Subcutaneous abdominal adipose tissue (tissue), 5 donors: ENCODE measurements around the gene PPP6R3.
"Not testable (repeated sequence)": the region's sequence is repeated elsewhere in the genome, so short reads cannot be mapped to it uniquely, and the experiment has no call there.

ENCODE experiments used
- H3K27ac ChIP-seq: one replicate; pipeline ENCODE4 v1.7.0; 2013; ENCODE audit warnings: low read depth, mild to moderate bottlenecking, inconsistent platforms, low read length, moderate library complexity
- H3K27me3 ChIP-seq, 5 donors: one replicate each; pipeline ENCODE4 v1.7.0; 2013; ENCODE audit warnings: low read length in 5 of 5, inconsistent platforms in 1 of 5; ENCODE audit not compliant: control insufficient read depth in 5 of 5, insufficient read depth in 4 of 5
- H3K36me3 ChIP-seq, 5 donors: one replicate each; pipeline ENCODE4 v1.7.0; 2013; ENCODE audit warnings: low read length in 5 of 5; ENCODE audit not compliant: control insufficient read depth in 5 of 5, insufficient read depth in 5 of 5
- H3K4me1 ChIP-seq, 5 donors: one replicate each; pipeline ENCODE4 v1.7.0; 2013; ENCODE audit warnings: low read length in 5 of 5, mild to moderate bottlenecking in 3 of 5, moderate library complexity in 1 of 5; ENCODE audit not compliant: control insufficient read depth in 5 of 5, insufficient read depth in 5 of 5
- H3K4me3 ChIP-seq, 5 donors: one replicate each; pipeline ENCODE4 v1.7.0; 2013; ENCODE audit warnings: low read length in 5 of 5, low read depth in 1 of 5
- H3K9ac ChIP-seq, 5 donors: one replicate each; pipeline ENCODE4 v1.7.0; 2013; ENCODE audit warnings: low read length in 5 of 5, mild to moderate bottlenecking in 4 of 5, moderate library complexity in 3 of 5
- H3K9me3 ChIP-seq, 5 donors: one replicate each; pipeline ENCODE4 v1.7.0; 2013; ENCODE audit warnings: low read length in 5 of 5; ENCODE audit not compliant: control insufficient read depth in 5 of 5
- donor health status: healthy.
- donor health status: healthy.
- donor health status: healthy.
- donor health status: healthy.
- donor health status: healthy.

PPP6R3 gene

DNA sequence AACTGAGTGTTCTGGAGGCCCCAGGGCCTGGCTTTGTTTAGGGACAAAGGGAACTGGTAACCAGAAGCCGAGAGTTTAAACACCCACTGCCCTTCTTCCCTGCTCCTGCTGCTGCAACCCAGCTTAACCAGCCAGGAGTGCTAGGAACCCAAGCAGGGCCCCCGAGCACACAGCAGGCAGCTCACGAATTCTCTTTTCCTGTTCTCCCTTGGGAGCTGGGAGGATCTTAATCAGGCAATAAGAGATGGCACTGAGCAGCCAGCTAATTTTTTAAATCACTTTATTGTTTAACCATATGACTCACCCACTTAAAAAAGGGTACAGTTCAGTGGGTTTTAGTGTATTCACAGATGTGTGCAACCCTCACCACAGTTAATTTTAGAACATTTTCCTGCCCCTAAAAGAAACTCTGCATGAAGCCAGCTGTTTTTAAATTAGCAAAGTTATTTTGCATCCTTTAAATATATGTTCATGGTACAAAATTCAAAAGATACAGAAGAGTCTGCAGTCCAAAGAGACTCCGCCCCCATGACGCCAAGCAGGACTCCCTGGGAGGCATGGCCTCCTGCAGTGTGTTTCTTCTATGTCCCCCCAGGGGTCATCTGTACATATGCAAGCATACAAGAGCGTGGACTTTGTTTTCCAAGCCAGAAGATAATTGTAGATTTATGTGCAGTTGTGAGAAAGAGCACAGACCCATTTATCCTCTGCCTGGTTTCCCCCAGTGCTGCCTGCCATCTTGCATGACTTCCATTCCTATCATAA is 18.9 kb upstream of the PPP6R3 start:
- peaks cover 3 to 24% (median 19%) of the 10 kb centered on the region in 5 donors for H3K4me1 ChIP-seq
- peaks cover 0 to 77% (median 72%) of the 10 kb centered on the region in 5 donors for H3K36me3 ChIP-seq
- no peaks in the 10 kb centered on the region for H3K27me3 ChIP-seq
- no peak overlapping the region for H3K9ac ChIP-seq
- H3K9me3 ChIP-seq, result no peaks in the 10 kb centered on the region
- H3K4me3 ChIP-seq, result no peak overlapping the region
- no peak overlapping the region for H3K27ac ChIP-seq

DNA sequence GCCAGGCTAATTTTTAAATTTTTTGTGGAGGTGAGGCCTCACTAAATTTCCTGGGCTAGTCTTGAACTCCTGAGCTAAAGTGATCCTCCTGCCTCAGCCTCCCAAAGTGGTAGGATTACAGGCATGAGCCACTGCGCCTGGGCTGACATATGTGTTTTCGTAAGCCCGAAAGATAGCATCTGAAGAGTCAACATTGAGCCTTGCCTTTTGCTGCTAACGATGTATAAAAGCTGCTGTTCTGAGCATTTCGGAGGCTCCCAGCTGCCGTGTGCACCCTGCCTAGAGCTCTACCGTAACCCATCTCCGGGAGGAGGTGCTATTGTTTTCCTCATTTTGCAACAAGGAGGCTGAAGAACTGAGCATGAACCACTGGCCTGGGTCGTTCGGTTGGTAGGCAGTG is 18.1 kb upstream of the PPP6R3 start:
- no peak overlapping the region for H3K4me3 ChIP-seq
- peaks cover 0 to 18% (median 11%) of the 10 kb centered on the region in 5 donors for H3K4me1 ChIP-seq
- H3K27me3 ChIP-seq, result no peaks in the 10 kb centered on the region
- H3K9me3 ChIP-seq, result no peaks in the 10 kb centered on the region
- peaks cover 0 to 75% (median 72%) of the 10 kb centered on the region in 5 donors for H3K36me3 ChIP-seq
- no peak overlapping the region for H3K27ac ChIP-seq
- H3K9ac ChIP-seq, result no peak overlapping the region

DNA sequence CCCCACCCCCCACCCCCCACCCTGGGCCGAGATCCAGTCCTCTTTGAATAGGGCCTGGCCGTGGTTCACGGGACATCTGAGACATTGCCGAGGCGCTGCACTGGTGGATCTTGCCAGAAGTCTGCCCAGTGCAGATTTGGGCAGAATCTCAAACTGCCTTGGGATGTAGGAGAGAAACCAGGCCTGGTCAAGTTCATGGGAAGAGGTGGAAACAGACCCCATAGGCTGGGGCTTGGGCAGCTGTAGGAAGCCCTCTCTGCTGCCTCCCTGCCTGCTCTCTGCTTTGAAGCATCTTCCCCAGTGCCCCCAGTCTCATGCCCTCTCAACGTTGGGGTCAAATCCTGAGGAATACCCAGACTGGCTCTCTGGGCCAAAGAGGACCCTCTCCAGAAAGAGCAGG is 16.0 kb upstream of the PPP6R3 start:
- no peaks in the 10 kb centered on the region for H3K27me3 ChIP-seq
- no peak overlapping the region for H3K9ac ChIP-seq
- H3K4me3 ChIP-seq, result no peak overlapping the region
- no peaks in the 10 kb centered on the region for H3K9me3 ChIP-seq
- H3K4me1 ChIP-seq, result peaks cover 0 to 8% (median 0%) of the 10 kb centered on the region in 5 donors
- H3K36me3 ChIP-seq, result peaks cover 0 to 74% (median 68%) of the 10 kb centered on the region in 5 donors
- H3K27ac ChIP-seq, result no peak overlapping the region

DNA sequence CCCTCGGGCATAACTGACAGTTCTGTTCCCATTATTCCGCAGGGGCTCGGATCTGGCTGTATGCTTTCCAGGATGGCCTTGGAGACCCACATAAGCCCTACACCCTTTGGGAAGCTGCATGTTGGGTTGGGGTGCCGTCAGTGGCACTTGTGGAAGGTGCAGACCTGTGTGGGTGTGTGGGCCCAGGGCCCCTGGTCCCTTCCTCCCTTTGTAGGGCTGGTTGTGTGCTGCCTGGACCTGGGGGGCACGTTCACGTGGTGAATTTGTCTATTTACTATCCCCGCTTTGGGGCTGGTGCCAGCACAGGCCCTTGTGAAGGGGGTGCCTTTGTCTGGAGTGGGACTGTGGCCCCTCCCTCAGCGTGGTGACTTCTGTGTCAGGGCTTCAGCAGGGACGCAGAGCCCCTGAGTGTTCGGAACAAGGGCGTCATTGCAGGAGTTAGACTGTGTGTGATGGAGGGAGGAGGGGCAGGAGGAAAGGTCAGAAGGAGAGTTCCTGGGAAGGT is 15.0 kb upstream of the PPP6R3 start:
- no peaks in the 10 kb centered on the region for H3K9me3 ChIP-seq
- no peak overlapping the region for H3K4me3 ChIP-seq
- H3K4me1 ChIP-seq, result peaks cover 0 to 8% (median 0%) of the 10 kb centered on the region in 5 donors
- H3K27ac ChIP-seq, result no peak overlapping the region
- H3K9ac ChIP-seq, result no peak overlapping the region
- peaks cover 0 to 72% (median 65%) of the 10 kb centered on the region in 5 donors for H3K36me3 ChIP-seq
- no peaks in the 10 kb centered on the region for H3K27me3 ChIP-seq

DNA sequence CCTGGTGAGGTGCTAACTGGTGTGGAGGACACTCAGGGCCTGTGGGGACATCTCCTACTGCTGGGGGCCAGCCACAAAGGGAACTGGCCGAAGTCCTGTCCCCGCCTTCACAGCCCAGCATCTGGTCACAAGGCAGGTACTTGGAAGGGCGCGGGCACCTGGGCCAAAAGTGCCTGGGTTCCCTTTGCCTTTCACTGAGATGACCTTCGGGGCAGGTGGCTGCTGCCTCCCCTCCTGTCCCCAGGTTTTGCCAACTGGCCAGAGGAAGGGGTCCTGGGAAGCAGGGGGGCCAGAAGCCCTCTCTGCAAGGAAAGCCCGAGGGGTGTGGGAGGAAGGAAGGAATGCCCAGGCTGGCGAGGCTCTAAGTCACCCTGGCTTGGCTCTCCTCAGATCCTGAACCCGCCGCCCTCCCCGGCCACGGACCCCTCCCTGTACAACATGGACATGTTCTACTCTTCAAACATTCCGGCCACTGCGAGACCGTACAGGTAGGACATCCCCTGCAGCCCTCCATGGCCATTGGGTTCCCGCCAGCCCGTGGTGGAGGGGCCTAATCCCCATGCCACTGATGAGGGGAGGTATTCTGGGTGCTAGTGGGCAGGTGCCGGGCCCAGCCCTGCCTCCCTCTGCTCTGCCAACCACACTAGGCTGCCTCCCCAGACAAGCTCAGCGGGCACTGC is 14.4 kb upstream of the PPP6R3 start:
- Histone ChIP-seq H3K27ac (no peak overlapping the region), H3K36me3 (peaks cover 0 to 67% (median 59%) of the 10 kb centered on the region in 5 donors), H3K9me3 (no peaks in the 10 kb centered on the region), H3K27me3 (no peaks in the 10 kb centered on the region), H3K4me3 (no peak overlapping the region), H3K9ac (no peak overlapping the region), H3K4me1 (peaks cover 0 to 8% (median 0%) of the 10 kb centered on the region in 5 donors)

DNA sequence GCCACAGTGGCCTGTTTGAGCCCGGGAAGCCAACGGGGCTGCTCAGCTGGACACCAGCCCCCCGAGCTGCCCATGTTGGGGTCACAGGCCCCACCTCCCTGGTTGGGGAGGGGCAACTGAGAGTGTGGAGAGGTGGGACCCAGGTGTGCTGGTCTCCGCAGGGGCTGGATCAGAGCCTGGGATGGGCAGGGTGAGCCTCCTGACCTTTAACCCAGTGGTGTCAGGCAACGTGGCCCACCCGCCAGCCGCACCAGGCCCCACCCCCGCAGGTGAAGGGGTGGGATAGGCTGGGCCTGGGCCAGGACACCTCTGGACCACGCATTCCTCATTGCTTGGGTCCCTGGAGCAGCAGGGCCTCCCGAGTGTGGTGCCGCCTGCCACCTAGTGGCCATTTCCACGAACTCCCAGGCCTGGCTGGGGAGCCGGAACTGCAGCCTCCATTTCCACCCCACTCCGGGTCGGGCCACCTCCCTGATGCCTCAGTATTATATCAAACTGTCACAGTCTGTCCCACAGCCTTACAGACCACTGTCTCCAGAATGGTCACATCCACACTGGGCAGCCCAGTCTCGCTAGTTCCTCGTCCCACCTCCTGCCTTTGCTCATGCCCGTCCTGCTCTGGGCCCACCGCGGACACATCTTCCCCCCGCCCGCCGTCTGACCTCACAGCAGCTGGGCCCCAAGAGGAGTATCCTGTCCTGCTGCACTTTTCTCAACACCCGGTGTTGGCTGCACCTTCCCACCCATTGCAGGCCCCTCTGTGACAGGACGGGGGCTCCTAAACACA is 13.3 kb upstream of the PPP6R3 start:
- Histone ChIP-seq H3K9ac (no peak overlapping the region), H3K27me3 (no peaks in the 10 kb centered on the region), H3K36me3 (peaks cover 0 to 56% (median 50%) of the 10 kb centered on the region in 5 donors), H3K27ac (no peak overlapping the region), H3K9me3 (no peaks in the 10 kb centered on the region), H3K4me1 (peaks cover 0 to 3% (median 0%) of the 10 kb centered on the region in 5 donors), H3K4me3 (no peak overlapping the region)

DNA sequence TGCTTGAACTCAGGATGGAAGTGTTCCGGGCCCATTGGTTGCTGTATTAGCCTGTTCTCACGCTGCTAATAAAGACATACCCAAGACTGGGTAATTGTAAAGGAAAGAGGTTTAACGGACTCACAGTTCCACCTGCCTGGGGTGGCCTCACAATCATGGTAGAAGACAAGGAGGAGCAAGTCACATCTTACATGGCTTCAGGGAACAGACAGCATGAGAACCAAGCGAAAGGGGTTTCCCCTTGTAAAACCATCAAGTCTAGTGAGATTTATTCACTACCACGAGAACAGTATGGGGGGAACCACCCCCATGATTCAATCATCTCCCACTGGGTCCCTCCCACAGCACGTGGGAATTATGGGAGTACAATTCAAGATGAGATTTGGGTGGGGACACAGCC is 12.6 kb upstream of the PPP6R3 start:
- not testable (repeated sequence) for H3K9me3 ChIP-seq, H3K27ac ChIP-seq, H3K4me1 ChIP-seq, H3K27me3 ChIP-seq, H3K9ac ChIP-seq, H3K4me3 ChIP-seq
- H3K36me3 ChIP-seq, result peaks cover 0 to 49% (median 43%) of the 10 kb centered on the region in 5 donors

DNA sequence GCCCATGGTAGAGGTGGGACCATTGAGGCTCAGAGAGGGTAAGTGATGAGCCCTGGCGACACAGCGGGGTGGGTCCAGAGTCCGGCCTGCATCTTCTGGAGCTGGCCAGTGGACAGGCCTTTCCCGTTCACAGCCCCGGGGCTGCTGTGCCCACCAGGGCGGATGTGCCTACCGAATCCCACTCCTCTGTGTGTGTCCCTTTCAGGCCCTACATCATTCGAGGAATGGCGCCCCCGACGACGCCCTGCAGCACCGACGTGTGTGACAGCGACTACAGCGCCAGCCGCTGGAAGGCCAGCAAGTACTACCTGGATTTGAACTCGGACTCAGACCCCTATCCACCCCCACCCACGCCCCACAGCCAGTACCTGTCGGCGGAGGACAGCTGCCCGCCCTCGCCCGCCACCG is 11.9 kb upstream of the PPP6R3 start:
- Histone ChIP-seq H3K9me3 (no peaks in the 10 kb centered on the region), H3K4me1 (peaks cover 0 to 3% (median 0%) of the 10 kb centered on the region in 5 donors), H3K36me3 (peaks cover 0 to 48% (median 42%) of the 10 kb centered on the region in 5 donors), H3K27ac (no peak overlapping the region), H3K9ac (no peak overlapping the region), H3K27me3 (no peaks in the 10 kb centered on the region), H3K4me3 (no peak overlapping the region)

DNA sequence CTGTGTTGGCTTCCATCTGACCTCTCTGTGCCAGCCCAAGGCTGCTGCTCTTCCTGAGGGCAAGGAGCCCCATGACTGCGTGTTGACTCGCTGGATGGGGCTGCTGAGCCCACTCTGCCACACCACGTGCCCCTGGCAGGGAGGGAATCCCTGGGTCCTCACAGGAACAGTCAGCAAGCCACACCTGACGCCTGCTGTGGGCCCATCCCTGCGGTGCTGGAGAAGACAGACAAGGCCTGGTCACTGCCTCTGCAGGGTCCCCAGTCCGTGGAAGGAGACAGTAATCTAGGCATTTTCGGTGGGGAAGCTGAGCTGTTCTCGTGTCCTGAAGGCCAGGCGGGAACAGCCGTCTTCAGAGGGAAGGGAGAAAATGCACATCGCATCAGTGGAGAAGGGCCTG is 10.6 kb upstream of the PPP6R3 start:
- no peaks in the 10 kb centered on the region for H3K27me3 ChIP-seq
- H3K36me3 ChIP-seq, result peaks cover 0 to 45% (median 39%) of the 10 kb centered on the region in 5 donors
- peaks cover 0 to 3% (median 0%) of the 10 kb centered on the region in 5 donors for H3K4me1 ChIP-seq
- H3K27ac ChIP-seq, result no peak overlapping the region
- H3K9me3 ChIP-seq, result no peaks in the 10 kb centered on the region
- no peak overlapping the region for H3K4me3 ChIP-seq
- H3K9ac ChIP-seq, result no peak overlapping the region
